IMR-90 (cell line): ENCODE results near the gene LBHD2. TPM values are rescaled to one million over a fixed set of nuclear protein-coding genes. Genes with fewer than 3 reads are reported as not detected.

Experiments used
- ATAC-seq: fragments of 200-7000 bp; cut with Tn5 transposase; 2 replicates; pipeline ENCODE4 v1.9.1; 2020; ENCODE audit warnings: low read depth, mild to moderate bottlenecking, moderate library complexity
- BruUV-seq: library from RNA; stranded (reverse); fragments of 400-500 nt; replicated peaks from 2 replicates; lab custom pipeline; 2021; lab: Mats Ljungman, UMichigan
- CTCF ChIA-PET: fragments of 300-600 bp; formaldehyde crosslinking; extraction: SDS; loops from one replicate; lab custom pipeline; 2021; ENCODE audit warnings: antibody characterized with exemption; lab: Yijun Ruan, JAX
- POLR2A ChIA-PET: fragments of 300-600 bp; sonication (Branson Sonifier 250); formaldehyde crosslinking; loops from one replicate; lab custom pipeline; 2022; ENCODE audit warnings: antibody characterized with exemption; ENCODE audit not compliant: unreplicated experiment; lab: Charles Lee
- DNase-seq: peaks from one replicate; pipeline ENCODE4 v3.0.0; 2013
- H2AFZ ChIP-seq: replicated peaks from 2 replicates; pipeline ENCODE3; 2013; ENCODE audit warnings: low read length, mild to moderate bottlenecking; ENCODE audit not compliant: poor library complexity
- H2AK5ac ChIP-seq: 2 replicates; pipeline ENCODE4 v1.6.1; 2013; ENCODE audit warnings: low read depth, low read length, inconsistent platforms
- H2AK9ac ChIP-seq: replicated peaks from 2 replicates; pipeline ENCODE3; 2013; ENCODE audit warnings: mild to moderate bottlenecking, low read depth, low read length, moderate library complexity; ENCODE audit not compliant: poor library complexity
- H2BK120ac ChIP-seq: 2 replicates; pipeline ENCODE4 v1.6.1; 2013; ENCODE audit warnings: low read depth, low read length, inconsistent platforms
- H2BK15ac ChIP-seq: 3 replicates; pipeline ENCODE4 v1.6.1; 2013; ENCODE audit warnings: low read depth, low read length, inconsistent platforms
- H2BK20ac ChIP-seq: 2 replicates; pipeline ENCODE4 v1.6.1; 2013; ENCODE audit warnings: low read depth, mild to moderate bottlenecking, inconsistent platforms, low read length, moderate library complexity
- H2BK5ac ChIP-seq: 2 replicates; pipeline ENCODE4 v1.6.1; 2013; ENCODE audit warnings: mild to moderate bottlenecking, low read depth, low read length, inconsistent platforms; ENCODE audit not compliant: poor library complexity, severe bottlenecking
- H3K14ac ChIP-seq: replicated peaks from 2 replicates; pipeline ENCODE4 v1.6.1; 2013; ENCODE audit warnings: low read depth, low read length, inconsistent platforms
- H3K18ac ChIP-seq: 2 replicates; pipeline ENCODE4 v1.6.1; 2013; ENCODE audit warnings: low read depth, low read length, control low read depth
- H3K23ac ChIP-seq: 2 replicates; pipeline ENCODE4 v1.6.1; 2013; ENCODE audit warnings: low read depth, low read length, inconsistent platforms
- H3K27ac ChIP-seq: 2 replicates; pipeline ENCODE4 v1.5.1; 2013; ENCODE audit warnings: mild to moderate bottlenecking, control low read depth, low read length; ENCODE audit not compliant: insufficient read depth
- H3K27me3 ChIP-seq: 2 replicates; pipeline ENCODE4 v1.6.1; 2013; ENCODE audit warnings: low read length; ENCODE audit not compliant: control insufficient read depth, insufficient read depth
- H3K36me3 ChIP-seq: 2 replicates; pipeline ENCODE4 v1.6.1; 2013; ENCODE audit warnings: low read length, mixed read lengths; ENCODE audit not compliant: control insufficient read depth, insufficient read depth
- H3K4ac ChIP-seq: 2 replicates; pipeline ENCODE4 v1.6.1; 2013; ENCODE audit warnings: low read depth, low read length, inconsistent platforms
- H3K4me1 ChIP-seq: 2 replicates; pipeline ENCODE4 v1.6.1; 2013; ENCODE audit warnings: low read length, mixed read lengths; ENCODE audit not compliant: control insufficient read depth, insufficient read depth
- H3K4me2 ChIP-seq: 2 replicates; pipeline ENCODE4 v1.6.1; 2013; ENCODE audit warnings: low read depth, mild to moderate bottlenecking, control low read depth, low read length, moderate library complexity
- H3K4me3 ChIP-seq: 2 replicates; pipeline ENCODE4 v1.5.1; 2013; ENCODE audit warnings: low read depth, mild to moderate bottlenecking, control low read depth, low read length, moderate library complexity; ENCODE audit not compliant: insufficient read depth
- H3K56ac ChIP-seq: 2 replicates; pipeline ENCODE4 v1.6.1; 2013; ENCODE audit warnings: low read length, inconsistent platforms; ENCODE audit not compliant: insufficient read depth; ENCODE audit errors: extremely low read depth
- H3K79me1 ChIP-seq, 2 experiments: 2 replicates each; pipeline ENCODE4 v1.6.1; 2013; ENCODE audit warnings: low read length in 2 of 2, inconsistent platforms in 1 of 2, low read depth in 1 of 2
- H3K9ac ChIP-seq: 2 replicates; pipeline ENCODE4 v1.6.1; 2013; ENCODE audit warnings: low read depth, low read length, control low read depth
- H3K9me1 ChIP-seq: 2 replicates; pipeline ENCODE4 v1.6.1; 2013; ENCODE audit warnings: low read length, inconsistent platforms; ENCODE audit not compliant: insufficient read depth
- H3K9me3 ChIP-seq: 2 replicates; pipeline ENCODE4 v1.6.1; 2013; ENCODE audit warnings: low read length; ENCODE audit not compliant: control insufficient read depth, insufficient read depth
- H4K20me1 ChIP-seq: 2 replicates; pipeline ENCODE4 v1.6.1; 2013; ENCODE audit warnings: low read length, inconsistent platforms; ENCODE audit not compliant: insufficient read depth
- H4K5ac ChIP-seq: 2 replicates; pipeline ENCODE4 v1.6.1; 2013; ENCODE audit warnings: mild to moderate bottlenecking, low read depth, low read length, control low read depth
- H4K8ac ChIP-seq, 2 experiments: 2 replicates each; pipeline ENCODE4 v1.6.1; 2013; ENCODE audit warnings: low read depth in 2 of 2, low read length in 2 of 2, control low read depth in 1 of 2, inconsistent platforms in 1 of 2
- H4K91ac ChIP-seq: 2 replicates; pipeline ENCODE4 v1.6.1; 2013; ENCODE audit warnings: low read depth, low read length, inconsistent platforms; ENCODE audit not compliant: insufficient read depth
- BHLHE40 ChIP-seq: fragments of 150-350 bp; IDR thresholded peaks from 2 replicates; pipeline ENCODE4 v1.6.1; 2016; ENCODE audit warnings: mild to moderate bottlenecking, low read depth, low read length
- POLR2A ChIP-seq: IDR thresholded peaks from 2 replicates; pipeline ENCODE4 v1.6.1; 2012; ENCODE audit warnings: mild to moderate bottlenecking, low read depth, low read length
- SMC3 ChIP-seq: fragments of 150-350 bp; IDR thresholded peaks from 2 replicates; pipeline ENCODE4 v1.6.1; 2016; ENCODE audit warnings: low read depth, mild to moderate bottlenecking, antibody characterized with exemption, low read length, moderate library complexity
- whole genome bisulfite sequencing, 2 experiments: methylation state at CpG; one replicate each; pipeline versions ENCODE4 v1.1.5 to v1.1.7; 2013; ENCODE audit warnings: missing lambda C conversion rate in 2 of 2; ENCODE audit not compliant: insufficient read length in 1 of 2; ENCODE audit errors: extremely low coverage in 2 of 2; 5-methylcytosine and 5-hydroxymethylcytosine counted together
- dilution Hi-C: fragments of 300-500 bp; cut with HindIII; formaldehyde crosslinking; loops from one replicate; pipeline ENCODE4 v1.14.3; 2018; ENCODE audit warnings: low sequenced_read_pairs; ENCODE audit not compliant: unreplicated experiment
- in situ Hi-C: fragments of 300-500 bp; cut with MboI; formaldehyde crosslinking; loops from 3 replicates; pipeline ENCODE4 v1.14.3; 2019; ENCODE audit warnings: low sequenced_read_pairs, inconsistent platforms, mixed read lengths
- intact Hi-C: fragments of 100-400 bp; cut with micrococcal nuclease; formaldehyde crosslinking; loops from 2 replicates; pipeline ENCODE4 v1.10.0; 2022
- polyA plus RNA-seq, 3 experiments: library from polyadenylated mRNA; depleted of rRNA; stranded (reverse); fragments of >200 nt; gene quantifications; 2 replicates each; pipeline ENCODE4 v1.2.3, GENCODE V29; 2012; ENCODE audit warnings: low replicate concordance in 1 of 3
- total RNA-seq: library from RNA; depleted of rRNA; stranded (reverse); fragments of >200 nt; gene quantifications from 2 replicates; pipeline ENCODE4 v1.2.3, GENCODE V29; 2012

LBHD2 gene
- total and polyA plus RNA-seq, 2 of the 4 experiments (the other 2 are of a cell fraction) = not detected

- intact Hi-C loops = no loop called here
- Histone ChIP-seq H2BK15ac (no peak overlapping the region), H3K4me3 (no peak overlapping the region), H2BK120ac (no peak overlapping the region), H3K27me3 (peaks cover 57% of the 10 kb centered on the region), H3K56ac (no peak overlapping the region), H4K8ac (no peak overlapping the region), H3K9ac (no peak overlapping the region), H2AFZ (no peak overlapping the region), H3K9me1 (no peaks in the 10 kb centered on the region), H3K36me3 (no peaks in the 10 kb centered on the region), H3K9me3 (no peaks in the 10 kb centered on the region), H2BK20ac (no peak overlapping the region), H2AK5ac (no peak overlapping the region), H3K79me1 (no peaks in the 10 kb centered on the region), H3K4me2 (no peak overlapping the region), H2BK5ac (no peak overlapping the region), H3K18ac (no peak overlapping the region), H4K91ac (no peak overlapping the region), H3K27ac (no peak overlapping the region), H4K20me1 (no peaks in the 10 kb centered on the region; the same call in 1 of the 2 replicates), H3K23ac (no peak overlapping the region), H3K4me1 (peaks cover 3% of the 10 kb centered on the region; the same call in 1 of the 2 replicates), H3K14ac (no peak overlapping the region), H3K4ac (no peak overlapping the region), H2AK9ac (peak overlapping the region; percentile 65), H4K5ac (no peak overlapping the region)
- CTCF ChIA-PET = no interaction called here
- 28% methylated on average over 52 of the region's 85 CpGs; no CpG with 5 or more reads in 1 of the 2 experiments for WGBS, 2 experiments
- dilution Hi-C loops = no loop called here
- no peak for DNase-seq
- BruUV-seq = no TSS peak
- POLR2A ChIA-PET = no interaction called here
- TF ChIP-seq POLR2A (no peak), SMC3 (no peak), BHLHE40 (no peak)
- in situ Hi-C loops = no loop called here
- ATAC-seq = no peak
These were observed 18.1 kb downstream of the LBHD2 start for GRCh38 chr14:103101963-103102688.
